DMS114 treated with DMSO at 0.1 percent for 48 hours (cell line): ENCODE measurements around the gene OR10A4.
A peak's percentile ranks its signal among the peaks of the same experiment; 100 is the strongest.
"Not testable (repeated sequence)": the region's sequence is repeated elsewhere in the genome, so short reads cannot be mapped to it uniquely, and the experiment has no call there.

Experiments used
- DNase-seq: peaks from one replicate; lab custom pipeline; 2025; ENCODE audit not compliant: unreplicated experiment; lab: John Stamatoyannopoulos, UW

Gene OR10A4

DNA sequence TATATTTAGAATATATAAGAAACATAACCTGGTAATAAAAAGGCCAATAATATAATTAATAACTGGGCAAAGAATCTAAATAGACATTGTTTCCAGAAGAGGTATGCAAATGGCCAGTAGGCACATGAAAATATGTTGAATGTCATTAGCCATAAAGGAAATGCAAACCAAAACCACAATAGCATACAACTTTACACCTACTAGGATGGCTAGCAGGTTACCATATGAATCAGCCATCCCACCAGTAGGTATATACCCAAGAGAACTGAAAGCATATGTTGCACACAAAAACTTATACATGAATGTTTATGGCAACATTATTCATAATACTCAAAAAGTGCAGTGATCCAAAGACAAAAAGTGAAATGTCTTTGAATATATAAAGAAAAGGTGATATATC, 18.6 kb downstream of the OR10A4 start:
- DNase-seq = no peak

DNA sequence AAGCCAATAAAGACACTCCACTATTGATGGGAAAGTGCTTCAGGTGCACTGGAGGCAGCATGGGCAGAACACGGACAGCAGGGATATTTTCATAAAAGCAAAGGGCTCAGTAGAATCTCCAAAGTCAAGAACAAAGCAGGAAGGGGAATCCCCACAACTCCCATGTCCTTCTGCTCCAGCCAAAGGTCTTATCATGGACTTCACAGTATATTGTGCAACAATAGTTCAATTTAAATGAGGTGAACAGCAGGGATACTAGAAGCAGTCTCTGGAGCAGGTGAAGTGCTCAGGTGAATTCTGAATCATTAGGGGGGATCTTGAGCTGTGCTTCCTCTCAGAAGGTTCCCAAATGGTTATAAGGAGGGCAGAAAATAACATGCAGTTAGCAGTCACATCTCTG, 22.5 kb downstream of the OR10A4 start:
- DNase-seq = no peak

DNA sequence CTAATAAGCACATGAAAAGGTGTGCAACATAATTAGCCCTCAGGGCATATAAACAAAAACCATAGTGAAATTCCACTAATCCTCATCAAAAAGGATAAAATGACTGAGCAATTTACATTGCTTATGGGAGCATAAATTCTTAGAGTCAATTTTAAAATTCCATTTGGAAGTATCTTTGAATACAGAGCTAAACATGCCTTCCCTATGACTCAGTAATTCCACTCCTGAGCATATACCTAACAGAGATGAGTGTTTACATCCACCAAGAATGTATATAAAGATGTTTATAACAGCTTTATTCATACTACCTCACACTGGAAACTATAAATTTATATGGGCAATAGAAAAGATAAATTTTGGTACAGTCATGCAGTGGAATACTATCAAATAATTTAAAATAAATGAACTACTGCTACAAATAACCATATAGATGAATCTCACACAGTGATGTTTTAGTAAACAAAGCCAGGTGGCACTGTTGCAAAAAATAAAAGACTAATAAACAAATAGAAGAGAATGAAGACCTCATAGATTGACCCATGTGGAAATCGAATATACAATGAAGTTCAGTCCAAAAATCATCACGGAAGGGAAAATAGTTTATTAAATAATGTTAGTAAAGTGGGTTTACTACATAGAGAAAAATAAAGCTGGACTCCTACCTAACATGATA, 24.0 kb downstream of the OR10A4 start:
- DNase-seq = no peak

DNA sequence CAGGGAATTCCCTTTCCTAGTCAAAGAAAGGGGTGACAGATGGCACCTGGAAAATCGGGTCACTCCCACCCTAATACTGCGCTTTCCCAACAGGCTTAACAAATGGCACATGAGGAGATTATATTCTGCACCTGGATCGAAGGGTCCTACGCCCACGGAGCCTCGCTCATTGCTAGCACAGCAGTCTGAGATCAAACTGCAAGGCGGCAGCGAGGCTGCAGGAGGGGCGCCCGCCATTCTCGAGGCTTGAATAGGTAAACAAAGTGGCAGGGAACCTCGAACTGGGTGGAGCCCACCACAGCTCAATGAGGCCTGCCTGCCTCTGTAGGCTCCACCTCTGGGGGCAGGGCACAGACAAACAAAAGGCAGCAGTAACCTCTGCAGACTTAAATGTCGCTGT, 28.4 kb downstream of the OR10A4 start:
- DNase-seq = not testable (repeated sequence)

DNA sequence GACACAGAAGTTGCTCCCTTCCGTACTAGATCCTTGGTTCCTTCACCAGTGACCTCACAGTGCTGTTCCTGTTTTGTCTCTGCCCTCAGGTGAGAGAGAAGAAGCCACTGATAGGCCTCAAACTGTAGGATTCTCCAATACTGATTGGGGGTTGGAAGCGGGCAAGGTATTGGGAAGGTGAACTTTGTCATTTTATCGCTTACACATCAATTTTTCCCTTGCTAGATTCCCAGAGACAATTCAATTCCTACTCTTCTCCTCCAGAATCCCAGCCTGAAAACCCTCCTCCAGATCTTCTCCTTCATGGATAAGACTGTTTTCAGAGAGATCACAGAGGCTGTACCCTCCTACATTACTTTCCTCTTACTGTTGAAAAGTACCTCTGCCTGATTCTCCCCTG, 35.0 kb downstream of the OR10A4 start:
- no peak for DNase-seq

DNA sequence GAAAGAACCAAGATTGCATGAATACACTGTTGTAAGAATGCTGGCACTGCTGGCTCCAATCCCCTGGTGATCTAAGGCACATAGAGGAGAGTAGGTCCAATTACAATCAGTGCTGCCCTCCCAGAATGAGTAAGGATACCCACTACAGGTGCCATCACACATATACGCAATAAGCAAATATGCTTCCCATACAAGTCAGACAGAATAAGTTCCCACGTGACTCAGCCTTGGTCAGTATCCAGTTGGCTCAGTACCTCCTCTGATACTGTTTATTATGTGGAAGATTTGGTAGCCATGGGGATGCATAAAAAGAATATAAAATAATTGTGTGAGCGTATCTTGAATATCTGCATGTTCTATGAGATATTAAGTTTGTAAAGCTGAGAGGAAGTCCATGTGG, 35.5 kb downstream of the OR10A4 start:
- no peak for DNase-seq

DNA sequence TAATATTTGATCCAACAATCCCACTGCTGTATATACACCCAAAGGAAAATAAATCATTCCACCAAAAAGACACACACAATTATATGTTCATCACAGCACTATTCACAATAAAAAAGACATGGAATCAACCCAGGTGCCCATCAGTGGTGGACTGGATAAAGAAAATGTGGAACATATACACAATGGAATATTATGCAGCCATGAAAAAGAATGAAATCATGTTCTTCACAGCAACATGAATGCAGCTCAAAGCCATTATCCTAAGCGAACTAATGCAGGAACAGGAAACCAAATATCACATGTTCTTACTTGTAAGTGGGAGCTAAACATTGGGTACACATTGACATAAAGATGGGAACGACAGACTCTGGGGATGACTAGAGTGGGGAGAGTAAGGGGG, 43.3 kb downstream of the OR10A4 start:
- no peak for DNase-seq

DNA sequence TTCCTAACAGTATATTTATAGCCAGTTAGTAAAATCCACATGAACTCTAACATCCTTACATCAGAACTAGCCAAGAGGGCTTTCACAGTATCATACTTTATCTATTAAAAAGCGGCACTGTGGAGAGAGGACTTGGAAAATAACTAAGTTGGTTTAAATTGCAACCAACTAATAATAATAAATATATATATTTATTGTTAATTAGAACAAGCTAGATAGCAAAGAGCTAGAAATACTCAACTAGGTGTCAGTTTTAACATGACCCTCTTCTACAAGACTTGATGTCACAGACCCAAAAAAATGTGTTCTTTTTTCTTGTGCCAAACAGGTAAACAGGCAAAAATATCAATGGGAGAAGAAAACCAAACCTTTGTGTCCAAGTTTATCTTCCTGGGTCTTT, 44.3 kb downstream of the OR10A4 start, which contains the start of gene OR2D3:
OR2D3 (plus strand) TSS at position 301 of the 400 bp plus-strand sequence; CDS start at position 301, 0 bp downstream.
- no peak for DNase-seq

DNA sequence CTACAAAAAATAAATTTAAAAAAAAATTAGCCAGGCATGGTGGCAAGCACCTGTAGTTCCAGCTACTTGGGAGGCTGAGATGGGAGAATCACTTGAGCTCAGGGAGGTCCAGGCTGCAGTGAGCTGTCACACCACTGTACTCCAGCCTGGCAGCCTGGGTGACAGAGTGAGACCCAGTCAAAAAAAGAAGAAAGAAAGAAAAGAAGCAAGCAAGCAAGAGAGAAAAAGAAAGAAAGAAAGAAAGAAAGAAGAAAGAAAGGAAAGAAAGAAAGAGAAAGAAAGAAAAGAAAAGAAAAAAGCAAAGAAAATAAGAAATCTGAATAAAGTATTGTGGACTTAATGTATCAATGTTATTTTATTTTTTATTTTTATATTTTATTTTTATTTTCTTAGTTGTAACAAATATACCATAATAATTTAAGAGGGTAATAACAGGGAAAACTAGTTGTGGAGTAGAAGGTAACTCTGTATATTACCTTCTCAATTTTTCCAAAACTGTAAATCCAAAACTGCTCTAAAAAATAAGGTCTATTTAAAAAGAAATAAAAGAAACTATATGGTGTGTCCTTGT, 48.7 kb downstream of the OR10A4 start:
- no peak for DNase-seq

DNA sequence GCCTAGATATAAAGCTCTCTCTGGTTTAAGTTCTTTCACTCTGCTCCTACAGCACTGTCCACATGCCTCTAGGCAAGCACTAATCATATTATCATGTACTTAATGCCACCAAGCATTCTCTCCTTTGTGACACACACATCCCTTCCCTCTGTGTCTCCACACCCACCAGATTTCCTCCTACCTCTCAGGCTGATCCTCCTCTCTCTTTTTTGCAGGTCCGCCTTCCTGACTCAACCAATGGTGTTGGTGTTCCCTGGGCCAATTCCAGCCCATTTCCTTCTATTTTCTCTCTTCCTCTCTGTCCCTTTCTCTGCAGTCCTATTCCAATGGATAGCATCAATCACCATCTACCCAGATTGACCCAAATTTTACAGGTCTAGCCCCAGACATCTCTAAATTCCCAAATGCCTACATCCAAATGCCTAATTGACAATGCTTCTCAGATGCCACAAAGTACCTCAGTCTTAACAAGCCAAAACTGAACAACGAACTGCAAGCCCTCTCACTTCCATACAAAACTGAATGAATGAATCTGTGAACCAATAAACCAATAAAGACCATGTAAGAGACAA, 49.3 kb downstream of the OR10A4 start:
- no peak for DNase-seq

DNA sequence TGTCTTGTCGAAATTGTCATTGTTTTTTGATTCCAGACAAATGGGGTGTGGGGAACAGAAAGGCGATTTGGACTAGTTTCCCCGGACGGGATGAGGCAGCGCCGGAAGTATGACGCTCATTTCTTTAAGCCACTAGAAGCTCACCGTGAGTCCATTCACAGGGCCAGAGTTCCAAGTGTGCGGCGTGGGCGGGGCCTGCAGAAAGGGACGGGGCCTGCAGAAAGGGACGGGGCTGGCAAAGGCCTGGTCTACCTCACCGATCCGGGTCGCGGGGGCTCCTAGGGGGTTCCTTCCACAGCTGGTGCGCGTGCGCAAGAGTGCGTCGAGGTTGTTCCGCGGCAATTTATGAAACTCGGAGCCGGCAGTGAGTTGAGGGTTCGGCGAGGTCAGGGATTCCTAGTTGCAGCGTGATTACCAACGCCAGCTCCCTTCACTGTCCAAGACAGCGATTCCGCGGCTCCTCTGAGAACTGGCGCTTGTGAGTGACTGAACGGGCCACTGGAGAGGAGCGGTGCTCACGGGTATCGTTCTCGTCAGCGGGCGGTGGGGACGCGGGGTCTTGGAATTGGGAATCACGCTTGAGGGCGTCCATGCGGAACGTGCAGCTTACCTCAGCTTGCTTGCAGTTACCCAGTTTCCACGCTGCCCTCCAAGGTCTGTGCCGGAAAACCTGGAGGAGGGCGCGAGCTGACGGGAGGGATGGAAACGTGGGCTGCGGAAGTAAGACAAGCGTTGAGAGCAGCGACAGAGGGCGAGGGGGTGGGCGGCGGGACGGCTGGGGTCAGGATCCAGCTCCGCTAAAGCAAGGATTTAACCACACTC, 50.0 kb downstream of the OR10A4 start, which contains the start of gene ZNF215:
ZNF215 (plus strand) TSS at position 219 of the 822 bp plus-strand sequence. CDS start 5,847 bp downstream, outside the sequence.
- DNase-seq = peak; percentile 33

DNA sequence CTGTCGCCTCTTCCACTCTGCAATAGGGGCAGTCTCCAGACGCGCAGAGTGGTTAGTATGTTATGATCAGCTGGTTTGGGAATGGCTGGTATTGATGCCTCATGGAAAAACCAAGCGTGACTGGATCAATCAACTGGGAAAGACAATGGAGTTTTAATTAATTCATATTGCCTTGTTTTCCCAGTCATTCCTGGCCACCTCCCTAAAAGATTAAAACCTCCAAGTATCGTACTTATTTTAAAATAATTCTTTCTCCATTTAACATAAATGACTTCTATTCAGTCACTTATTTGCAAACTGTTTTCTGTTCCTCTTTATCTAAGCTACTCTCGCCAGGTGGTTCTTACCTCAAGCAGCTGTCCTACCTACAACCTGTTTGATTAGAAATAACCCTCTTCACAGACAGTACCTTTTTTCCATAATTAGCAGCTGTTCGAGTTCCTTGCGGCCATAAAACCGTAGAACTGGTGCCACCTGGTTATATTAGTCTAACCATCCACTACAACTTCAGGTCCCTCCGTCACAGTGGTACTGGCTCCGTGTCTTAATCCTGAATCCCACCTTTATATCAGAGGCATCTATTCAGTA, 50.7 kb downstream of the OR10A4 start:
- no peak for DNase-seq
